ENCODE data around the gene SEC24C. TPM values are rescaled to one million over a fixed set of nuclear protein-coding genes. Genes with fewer than 3 reads are reported as not detected.
A peak's percentile ranks its signal among the peaks of the same experiment; 100 is the strongest.

Gene SEC24C
- total RNA-seq, 2 experiments from 2014 or later, result 96.3 to 96.7 TPM

DNA sequence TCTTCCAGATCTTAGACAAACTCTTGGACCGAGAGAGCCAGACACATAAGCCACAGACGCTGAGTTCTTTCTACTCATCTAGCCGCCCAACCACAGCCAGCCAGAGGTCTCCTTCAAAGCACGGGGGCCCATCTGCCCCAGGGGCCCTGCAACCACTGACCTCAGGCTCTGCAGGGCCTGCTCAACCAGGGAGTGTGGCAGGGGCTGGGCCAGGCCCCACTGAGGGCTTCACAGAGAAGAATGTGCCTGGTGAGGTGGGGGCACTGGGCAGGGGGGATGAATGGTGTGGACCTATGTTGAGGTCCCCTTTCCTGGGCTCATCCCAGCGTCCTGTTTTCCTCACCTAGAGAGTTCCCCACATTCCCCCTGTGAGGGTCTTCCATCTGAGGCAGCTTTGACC is 52.6 kb downstream of the SEC24C start:
- DNase-seq (no peak), ATAC-seq (ENCODE audit: low read depth) (no peak)
- Mint-ChIP-seq H3K27ac (peak overlapping the region; percentile 36), H3K4me1 (peaks cover 2% of the 10 kb centered on the region), H3K36me3 (peaks cover 23% of the 10 kb centered on the region), H3K9me3 (no peaks in the 10 kb centered on the region), H3K27me3 (no peaks in the 10 kb centered on the region), H3K4me3 (no peak overlapping the region)
- POLR2A ChIA-PET, result interaction anchor here (6.3 kb wide), 1 partner anchor 11 kb away, joined by 19 read pairs; the partner anchor contains the start of gene ZSWIM8

- ATAC-seq (ENCODE audit: low read depth), result no peak
- POLR2A ChIA-PET, result interaction anchor here (6.3 kb wide), 1 partner anchor 11 kb away, joined by 19 read pairs; the partner anchor contains the start of gene ZSWIM8
- Mint-ChIP-seq H3K36me3 (peaks cover 23% of the 10 kb centered on the region), H3K9me3 (no peaks in the 10 kb centered on the region), H3K4me3 (no peak overlapping the region), H3K27me3 (no peaks in the 10 kb centered on the region), H3K4me1 (peaks cover 2% of the 10 kb centered on the region), H3K27ac (no peak overlapping the region)
- DNase-seq, result no peak
These were observed 53.3 kb downstream of the SEC24C start for GRCh38 chr10:73797324-73798025.

- DNase-seq (no peak), ATAC-seq (ENCODE audit: low read depth) (no peak)
- no peaks in the 10 kb centered on the region for H3K9me3 Mint-ChIP-seq
- H3K36me3 Mint-ChIP-seq, result peaks cover 28% of the 10 kb centered on the region
- POLR2A ChIA-PET, result interaction anchor here (1.7 to 6.3 kb wide), 2 partner anchors 10 to 12 kb away, joined by 8 to 19 read pairs; partner anchors contain the start of gene ZSWIM8
- H3K27ac Mint-ChIP-seq, result no peak overlapping the region
- no peaks in the 10 kb centered on the region for H3K27me3 Mint-ChIP-seq
- peaks cover 5% of the 10 kb centered on the region for H3K4me1 Mint-ChIP-seq
- H3K4me3 Mint-ChIP-seq, result no peak overlapping the region
These were observed 53.9 kb downstream of the SEC24C start for GRCh38 chr10:73798087-73798486.

DNA sequence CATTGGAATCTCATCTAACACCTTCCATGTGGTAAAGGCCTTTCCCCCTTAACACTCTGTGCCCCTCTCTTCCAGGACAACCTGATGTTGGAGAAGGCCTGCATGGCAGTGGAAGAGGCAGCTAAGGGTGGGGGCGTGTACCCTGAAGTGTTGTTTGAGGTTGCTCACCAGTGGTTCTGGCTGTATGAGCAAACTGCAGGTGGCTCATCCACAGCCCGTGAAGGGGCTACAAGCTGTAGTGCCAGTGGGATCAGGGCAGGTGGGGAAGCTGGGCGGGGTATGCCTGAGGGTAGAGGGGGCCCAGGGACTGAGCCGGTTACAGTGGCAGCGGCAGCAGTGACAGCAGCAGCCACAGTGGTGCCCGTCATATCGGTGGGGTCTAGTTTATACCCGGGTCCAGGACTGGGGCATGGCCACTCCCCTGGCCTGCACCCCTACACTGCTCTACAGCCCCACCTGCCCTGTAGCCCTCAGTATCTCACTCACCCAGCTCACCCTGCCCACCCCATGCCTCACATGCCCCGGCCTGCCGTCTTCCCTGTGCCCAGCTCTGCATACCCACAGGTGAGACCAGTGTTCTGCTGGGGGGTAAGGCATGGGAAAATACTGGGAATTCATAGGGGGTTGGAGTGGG is 54.9 kb downstream of the SEC24C start:
- H3K27ac Mint-ChIP-seq, result no peak overlapping the region
- POLR2A ChIA-PET, result interaction anchor here (1.7 to 6.3 kb wide), 2 partner anchors 9 to 13 kb away, joined by 8 to 19 read pairs; partner anchors contain the start of gene ZSWIM8

DNA sequence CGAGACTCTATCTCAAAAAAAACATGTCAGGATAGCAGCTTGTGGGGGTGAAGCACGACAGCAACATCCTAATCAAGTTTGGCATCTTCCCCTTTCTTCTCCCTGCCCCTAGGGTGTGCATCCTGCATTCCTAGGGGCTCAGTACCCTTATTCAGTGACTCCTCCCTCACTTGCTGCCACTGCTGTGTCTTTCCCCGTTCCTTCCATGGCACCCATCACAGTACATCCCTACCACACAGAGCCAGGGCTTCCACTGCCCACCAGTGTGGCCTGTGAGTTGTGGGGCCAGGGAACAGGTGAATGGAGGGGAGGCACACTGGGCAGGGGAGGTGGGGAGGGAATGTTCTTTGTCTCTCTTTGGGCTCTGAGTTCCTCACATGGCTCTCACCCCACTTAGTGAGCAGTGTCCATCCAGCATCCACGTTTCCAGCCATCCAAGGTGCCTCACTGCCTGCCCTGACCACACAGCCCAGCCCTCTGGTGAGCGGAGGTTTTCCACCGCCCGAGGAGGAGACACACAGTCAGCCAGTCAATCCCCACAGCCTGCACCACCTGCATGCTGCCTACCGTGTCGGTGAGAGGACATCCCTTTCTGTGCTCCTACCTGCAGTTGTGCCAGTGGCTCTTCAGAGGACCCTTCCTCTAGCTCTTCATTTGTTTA is 55.9 kb downstream of the SEC24C start:
- DNase-seq (no peak), ATAC-seq (ENCODE audit: low read depth) (no peak)
- POLR2A ChIA-PET, result interaction anchor here (1.7 to 6.3 kb wide), 2 partner anchors 8 to 14 kb away, joined by 8 to 19 read pairs; partner anchors contain the start of gene ZSWIM8
- peaks cover 10% of the 10 kb centered on the region for H3K4me1 Mint-ChIP-seq
- H3K9me3 Mint-ChIP-seq, result no peaks in the 10 kb centered on the region
- H3K36me3 Mint-ChIP-seq, result peaks cover 33% of the 10 kb centered on the region
- H3K27me3 Mint-ChIP-seq, result no peaks in the 10 kb centered on the region
- peak overlapping the region; percentile 16 for H3K27ac Mint-ChIP-seq
- H3K4me3 Mint-ChIP-seq, result no peak overlapping the region

More for the DNA sequence above, 54.9 kb downstream of the SEC24C start:
- Mint-ChIP-seq H3K4me3 (no peak overlapping the region), H3K9me3 (no peaks in the 10 kb centered on the region), H3K27me3 (no peaks in the 10 kb centered on the region), H3K4me1 (peaks cover 10% of the 10 kb centered on the region), H3K36me3 (peaks cover 34% of the 10 kb centered on the region)
- DNase-seq (no peak), ATAC-seq (ENCODE audit: low read depth) (peak; percentile 13)

DNA sequence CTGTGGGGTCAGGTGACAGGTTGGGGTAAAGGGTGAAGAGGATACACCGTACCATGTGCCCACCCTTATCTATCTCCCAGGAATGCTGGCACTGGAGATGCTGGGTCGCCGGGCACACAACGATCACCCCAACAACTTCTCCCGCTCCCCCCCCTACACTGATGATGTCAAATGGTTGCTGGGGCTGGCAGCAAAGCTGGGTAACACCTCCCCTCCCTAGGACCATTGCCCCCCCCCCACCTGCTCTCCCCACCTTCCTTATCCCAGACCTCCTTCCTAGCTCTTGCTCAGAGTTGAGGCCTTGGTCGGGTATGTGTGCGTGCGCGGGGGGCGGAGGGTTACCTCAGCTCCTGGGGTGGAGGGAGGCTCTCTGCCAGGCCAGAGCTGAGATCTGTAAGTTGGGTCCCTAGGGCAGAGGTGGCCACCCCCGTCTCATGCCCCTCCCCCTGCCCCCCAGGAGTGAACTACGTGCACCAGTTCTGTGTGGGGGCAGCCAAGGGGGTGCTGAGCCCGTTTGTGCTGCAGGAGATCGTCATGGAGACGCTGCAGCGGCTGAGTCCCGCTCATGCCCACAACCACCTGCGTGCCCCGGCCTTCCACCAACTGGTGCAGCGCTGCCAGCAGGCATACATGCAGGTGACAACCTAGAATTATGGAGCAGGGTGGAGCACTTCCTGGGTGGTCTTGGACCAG is 56.5 kb downstream of the SEC24C start:
- Mint-ChIP-seq H3K9me3 (no peaks in the 10 kb centered on the region), H3K27ac (no peak overlapping the region), H3K36me3 (peaks cover 37% of the 10 kb centered on the region), H3K27me3 (no peaks in the 10 kb centered on the region), H3K4me3 (no peak overlapping the region), H3K4me1 (peaks cover 11% of the 10 kb centered on the region)
- no peak for DNase-seq
- no peak for ATAC-seq (ENCODE audit: low read depth)
- POLR2A ChIA-PET, result no interaction called here

- POLR2A ChIA-PET, result no interaction called here
- H3K27ac Mint-ChIP-seq, result no peak overlapping the region
- no peak for ATAC-seq (ENCODE audit: low read depth)
- peaks cover 15% of the 10 kb centered on the region for H3K4me1 Mint-ChIP-seq
- no peaks in the 10 kb centered on the region for H3K9me3 Mint-ChIP-seq
- DNase-seq, result no peak
- H3K4me3 Mint-ChIP-seq, result no peak overlapping the region
- no peaks in the 10 kb centered on the region for H3K27me3 Mint-ChIP-seq
- H3K36me3 Mint-ChIP-seq, result peaks cover 40% of the 10 kb centered on the region
These were observed 57.0 kb downstream of the SEC24C start for GRCh38 chr10:73801253-73801590.

- Mint-ChIP-seq H3K27me3 (no peaks in the 10 kb centered on the region), H3K4me3 (no peak overlapping the region), H3K4me1 (peaks cover 22% of the 10 kb centered on the region), H3K36me3 (peaks cover 40% of the 10 kb centered on the region), H3K27ac (peak overlapping the region; percentile 30), H3K9me3 (no peaks in the 10 kb centered on the region)
- DNase-seq, result no peak
- POLR2A ChIA-PET, result no interaction called here
- ATAC-seq (ENCODE audit: low read depth), result no peak
These were observed 58.3 kb downstream of the SEC24C start for GRCh38 chr10:73802276-73802991.

GRCh38 chr10:73803680-73804286 is 59.6 kb downstream of the SEC24C start:
- DNase-seq (no peak), ATAC-seq (ENCODE audit: low read depth) (peak; percentile 19)
- Mint-ChIP-seq H3K36me3 (peaks cover 43% of the 10 kb centered on the region), H3K4me1 (peaks cover 27% of the 10 kb centered on the region), H3K4me3 (no peak overlapping the region), H3K9me3 (no peaks in the 10 kb centered on the region), H3K27me3 (no peaks in the 10 kb centered on the region), H3K27ac (peak overlapping the region; percentile 79)
- POLR2A ChIA-PET, result interaction anchor here (1.1 kb wide), 1 partner anchor 11 kb away, joined by 3 read pairs; no protein-coding TSS in a partner anchor

DNA sequence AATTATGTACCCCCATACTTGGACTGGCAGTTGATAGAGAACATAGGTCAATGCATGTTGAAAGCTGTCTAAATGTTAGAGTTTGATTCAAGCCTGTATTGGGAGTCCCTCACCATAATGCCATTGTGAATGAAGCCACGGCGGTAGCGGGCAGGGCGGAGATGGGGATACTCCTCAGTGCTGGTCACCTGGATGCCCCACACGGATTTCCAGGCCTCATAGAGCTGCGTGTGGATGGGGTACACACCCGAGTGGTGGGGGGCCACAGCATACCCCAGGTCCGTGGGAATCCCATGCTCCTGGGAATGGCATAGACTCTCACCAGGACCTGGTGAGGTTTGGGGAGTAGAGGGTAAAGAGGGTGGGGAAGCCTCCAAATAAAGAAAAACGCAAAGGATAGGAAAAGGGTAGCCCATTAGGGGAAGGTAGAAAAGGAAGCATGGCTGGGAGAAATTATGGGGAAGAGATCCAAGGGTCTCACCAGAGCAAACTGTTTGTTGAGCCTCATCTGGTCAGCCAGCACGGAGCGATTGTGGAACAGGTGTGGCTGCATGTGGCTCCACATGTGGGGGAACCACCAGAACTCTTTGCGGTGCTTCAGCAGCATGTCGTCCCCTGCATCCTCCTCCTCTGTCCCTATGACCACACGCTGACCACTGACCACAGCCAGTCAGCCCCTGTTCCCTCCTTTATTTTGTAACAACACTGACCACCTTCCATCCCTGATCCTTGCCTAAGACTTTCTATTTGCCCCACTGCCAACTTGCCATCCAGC is 62.2 kb downstream of the SEC24C start:
- DNase-seq, result no peak
- Mint-ChIP-seq H3K27ac (peak overlapping the region; percentile 11), H3K27me3 (no peaks in the 10 kb centered on the region), H3K4me1 (peaks cover 42% of the 10 kb centered on the region), H3K4me3 (peak overlapping the region; percentile 1), H3K36me3 (peaks cover 44% of the 10 kb centered on the region), H3K9me3 (no peaks in the 10 kb centered on the region)
- ATAC-seq (ENCODE audit: low read depth), result no peak
- POLR2A ChIA-PET, result interaction anchor here (1.2 to 1.5 kb wide), 2 partner anchors 13 to 21 kb away, joined by 3 to 5 read pairs; partner anchors contain the start of gene ZSWIM8

- DNase-seq (no peak), ATAC-seq (ENCODE audit: low read depth) (no peak)
- H3K9me3 Mint-ChIP-seq, result no peaks in the 10 kb centered on the region
- H3K27ac Mint-ChIP-seq, result peak overlapping the region; percentile 49
- POLR2A ChIA-PET, result interaction anchor here (0.5 to 3.4 kb wide), 4 partner anchors 9 to 35 kb away, joined by 3 to 32 read pairs (median 6); a partner anchor contains a TSS
- H3K4me1 Mint-ChIP-seq, result peaks cover 42% of the 10 kb centered on the region
- H3K4me3 Mint-ChIP-seq, result no peak overlapping the region
- H3K36me3 Mint-ChIP-seq, result peaks cover 42% of the 10 kb centered on the region
- H3K27me3 Mint-ChIP-seq, result no peaks in the 10 kb centered on the region
These were observed 63.3 kb downstream of the SEC24C start for GRCh38 chr10:73807471-73807870.
